Measurements from ENCODE around the gene KCNAB2. TPM values are rescaled to one million over a fixed set of nuclear protein-coding genes. Genes with fewer than 3 reads are reported as not detected.

The KCNAB2 gene
- total RNA-seq, 1 donor from 2014 or later: 2.2 TPM

DNA sequence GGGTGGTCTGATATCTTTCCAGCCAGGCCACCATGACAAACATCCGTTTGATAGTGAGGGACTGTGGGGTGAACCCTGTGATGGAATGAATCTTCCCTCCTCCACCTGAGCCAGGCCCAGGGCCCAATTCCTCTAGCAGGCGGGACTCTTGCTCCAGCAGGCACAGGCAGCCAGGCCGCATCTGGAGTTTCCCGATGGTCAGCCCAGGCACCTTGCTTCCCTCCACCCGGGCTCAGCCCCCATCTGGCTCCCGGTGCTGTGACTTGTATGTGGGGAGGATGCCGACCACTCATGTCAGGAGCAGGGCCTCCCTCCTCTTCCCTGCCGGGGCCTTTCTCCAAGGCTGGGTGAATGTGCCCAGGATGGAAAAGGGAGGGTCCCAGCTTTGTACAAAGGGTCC, 21.0 kb downstream of the KCNAB2 start:
- Histone ChIP-seq H3K79me2 (ENCODE audit: low read depth) (no peaks in the 10 kb centered on the region), H4K20me1 (ENCODE audit: low read depth) (no peaks in the 10 kb centered on the region), H3K9ac (no peak overlapping the region), H3K9me3 (ENCODE audit: low read depth) (no peaks in the 10 kb centered on the region), H3K27me3 (no peaks in the 10 kb centered on the region), H3F3A (ENCODE audit: low read depth) (no peaks in the 10 kb centered on the region), H3K4me3 (no peak overlapping the region), H2AFZ (replicated peaks) (no peak overlapping the region), H3K27ac (no peak overlapping the region), H3K4me2 (no peak overlapping the region), H3K4me1 (no peaks in the 10 kb centered on the region), H3K36me3 (no peaks in the 10 kb centered on the region)
- Mint-ChIP-seq H3K4me3 (no peak overlapping the region), H3K27me3 (ENCODE audit: insufficient read depth, low read depth) (peaks cover 5% of the 10 kb centered on the region), H3K4me1 (no peaks in the 10 kb centered on the region), H3K9me3 (no peaks in the 10 kb centered on the region), H3K36me3 (no peaks in the 10 kb centered on the region), H3K27ac (no peak overlapping the region)
- no peak for TF ChIP-seq EZH2phosphoT487 (IDR thresholded peaks at IDR 0.05)
- TF ChIP-seq EZH2 (IDR thresholded peaks at IDR 0.05): no peak
- TF ChIP-seq, protein P1, sequence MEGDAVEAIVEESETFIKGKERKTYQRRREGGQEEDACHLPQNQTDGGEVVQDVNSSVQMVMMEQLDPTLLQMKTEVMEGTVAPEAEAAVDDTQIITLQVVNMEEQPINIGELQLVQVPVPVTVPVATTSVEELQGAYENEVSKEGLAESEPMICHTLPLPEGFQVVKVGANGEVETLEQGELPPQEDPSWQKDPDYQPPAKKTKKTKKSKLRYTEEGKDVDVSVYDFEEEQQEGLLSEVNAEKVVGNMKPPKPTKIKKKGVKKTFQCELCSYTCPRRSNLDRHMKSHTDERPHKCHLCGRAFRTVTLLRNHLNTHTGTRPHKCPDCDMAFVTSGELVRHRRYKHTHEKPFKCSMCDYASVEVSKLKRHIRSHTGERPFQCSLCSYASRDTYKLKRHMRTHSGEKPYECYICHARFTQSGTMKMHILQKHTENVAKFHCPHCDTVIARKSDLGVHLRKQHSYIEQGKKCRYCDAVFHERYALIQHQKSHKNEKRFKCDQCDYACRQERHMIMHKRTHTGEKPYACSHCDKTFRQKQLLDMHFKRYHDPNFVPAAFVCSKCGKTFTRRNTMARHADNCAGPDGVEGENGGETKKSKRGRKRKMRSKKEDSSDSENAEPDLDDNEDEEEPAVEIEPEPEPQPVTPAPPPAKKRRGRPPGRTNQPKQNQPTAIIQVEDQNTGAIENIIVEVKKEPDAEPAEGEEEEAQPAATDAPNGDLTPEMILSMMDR (IDR thresholded peaks at IDR 0.05): no peak
- DNase-seq (ENCODE audit: low spot score): no peak

DNA sequence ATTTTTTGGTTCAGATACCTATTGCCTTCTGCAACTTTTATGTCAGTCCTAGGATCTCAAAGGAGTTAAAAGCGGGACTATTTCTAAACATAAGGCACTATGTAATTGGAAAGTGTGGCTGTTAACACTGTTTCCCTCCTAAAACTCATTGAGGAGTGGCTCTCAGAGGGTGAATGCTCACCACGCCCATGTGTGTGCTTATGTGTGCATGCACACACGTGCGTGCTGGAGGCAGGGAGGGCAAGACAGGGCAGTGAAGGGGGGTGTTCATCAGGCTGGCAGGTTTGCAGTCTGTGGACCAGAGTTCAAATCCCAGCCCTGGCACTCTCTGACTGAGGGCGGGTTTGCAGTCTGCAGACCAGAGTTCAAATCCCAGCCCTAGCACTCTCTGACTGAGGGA, 22.4 kb downstream of the KCNAB2 start:
- Histone ChIP-seq H2AFZ (replicated peaks) (no peak overlapping the region), H3K4me2 (no peak overlapping the region), H3K9ac (no peak overlapping the region), H3K27me3 (no peaks in the 10 kb centered on the region), H3K36me3 (no peaks in the 10 kb centered on the region), H3K4me3 (no peak overlapping the region), H3K79me2 (ENCODE audit: low read depth) (no peaks in the 10 kb centered on the region), H3K4me1 (no peaks in the 10 kb centered on the region), H4K20me1 (ENCODE audit: low read depth) (no peaks in the 10 kb centered on the region), H3K9me3 (ENCODE audit: low read depth) (no peaks in the 10 kb centered on the region), H3F3A (ENCODE audit: low read depth) (no peaks in the 10 kb centered on the region), H3K27ac (no peak overlapping the region)
- no peak for DNase-seq (ENCODE audit: low spot score)
- no peak overlapping the region for H3K4me3 Mint-ChIP-seq
- H3K9me3 Mint-ChIP-seq: no peaks in the 10 kb centered on the region
- H3K27me3 Mint-ChIP-seq (ENCODE audit: insufficient read depth, low read depth): peaks cover 7% of the 10 kb centered on the region
- H3K27ac Mint-ChIP-seq: no peak overlapping the region
- TF ChIP-seq EZH2 (IDR thresholded peaks at IDR 0.05) (no peak), EZH2phosphoT487 (IDR thresholded peaks at IDR 0.05) (no peak)
- TF ChIP-seq, protein P1 (IDR thresholded peaks at IDR 0.05): no peak
- no peaks in the 10 kb centered on the region for H3K4me1 Mint-ChIP-seq
- no peaks in the 10 kb centered on the region for H3K36me3 Mint-ChIP-seq

DNA sequence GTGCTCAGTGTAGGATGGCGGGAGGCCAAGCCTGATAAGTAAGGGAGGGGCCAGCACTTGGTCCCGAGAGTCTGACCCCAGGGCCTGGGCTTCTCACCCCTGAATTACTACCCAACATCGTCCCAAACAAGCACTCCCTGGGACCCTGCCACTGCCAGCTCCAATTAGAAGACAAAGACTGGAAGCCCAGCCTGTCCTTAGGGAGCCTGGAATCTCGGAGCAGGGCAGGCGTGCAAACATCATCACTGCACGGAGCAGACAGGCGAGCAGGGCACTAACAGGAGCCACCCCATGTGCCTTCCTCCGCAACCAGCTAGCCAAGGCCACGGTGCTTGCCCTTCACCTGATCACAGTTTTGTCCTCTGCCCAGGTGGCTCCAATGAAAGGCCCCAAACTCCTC, 23.2 kb downstream of the KCNAB2 start:
- TF ChIP-seq EZH2phosphoT487 (IDR thresholded peaks at IDR 0.05) (no peak), EZH2 (IDR thresholded peaks at IDR 0.05) (no peak)
- TF ChIP-seq, protein P1 (IDR thresholded peaks at IDR 0.05): no peak
- H3K27ac Mint-ChIP-seq: no peak overlapping the region
- H3K9me3 Mint-ChIP-seq: no peaks in the 10 kb centered on the region
- Histone ChIP-seq H4K20me1 (ENCODE audit: low read depth) (no peaks in the 10 kb centered on the region), H3K9me3 (ENCODE audit: low read depth) (no peaks in the 10 kb centered on the region), H3K36me3 (no peaks in the 10 kb centered on the region), H2AFZ (replicated peaks) (no peak overlapping the region), H3K4me2 (no peak overlapping the region), H3K27ac (no peak overlapping the region), H3K4me1 (no peaks in the 10 kb centered on the region), H3F3A (ENCODE audit: low read depth) (no peaks in the 10 kb centered on the region), H3K79me2 (ENCODE audit: low read depth) (no peaks in the 10 kb centered on the region), H3K4me3 (no peak overlapping the region), H3K9ac (no peak overlapping the region), H3K27me3 (no peaks in the 10 kb centered on the region)
- DNase-seq (ENCODE audit: low spot score): no peak
- H3K4me3 Mint-ChIP-seq: no peak overlapping the region
- no peaks in the 10 kb centered on the region for H3K4me1 Mint-ChIP-seq
- no peaks in the 10 kb centered on the region for H3K36me3 Mint-ChIP-seq
- peaks cover 10% of the 10 kb centered on the region for H3K27me3 Mint-ChIP-seq (ENCODE audit: insufficient read depth, low read depth)
